Transverse colon (tissue), 3 donors: ENCODE results near the gene GPC5.

ENCODE experiments used
- EP300 ChIP-seq: sonication (generic); formaldehyde crosslinking; IDR thresholded peaks from one replicate; pipeline ENCODE4 v1.6.1; 2017; ENCODE audit warnings: antibody characterized with exemption, low read depth
- TF ChIP-seq, protein P1 (sequence below), 5 experiments: fragments of 200-600 bp in 3 of 5; fragments of 450-650 bp in 2 of 5; sonication (generic) in 3 of 5; IDR thresholded peaks; 1 replicate in 2 of 5; 2 replicates in 3 of 5; pipeline ENCODE4 v1.5.1; 2016 to 2017; ENCODE audit warnings: antibody characterized with exemption in 5 of 5, inconsistent platforms in 3 of 5, mild to moderate bottlenecking in 2 of 5, moderate library complexity in 1 of 5

GRCh38 chr13:91922969-91923592 is 524.7 kb downstream of the GPC5 start:
- TF ChIP-seq, protein P1, sequence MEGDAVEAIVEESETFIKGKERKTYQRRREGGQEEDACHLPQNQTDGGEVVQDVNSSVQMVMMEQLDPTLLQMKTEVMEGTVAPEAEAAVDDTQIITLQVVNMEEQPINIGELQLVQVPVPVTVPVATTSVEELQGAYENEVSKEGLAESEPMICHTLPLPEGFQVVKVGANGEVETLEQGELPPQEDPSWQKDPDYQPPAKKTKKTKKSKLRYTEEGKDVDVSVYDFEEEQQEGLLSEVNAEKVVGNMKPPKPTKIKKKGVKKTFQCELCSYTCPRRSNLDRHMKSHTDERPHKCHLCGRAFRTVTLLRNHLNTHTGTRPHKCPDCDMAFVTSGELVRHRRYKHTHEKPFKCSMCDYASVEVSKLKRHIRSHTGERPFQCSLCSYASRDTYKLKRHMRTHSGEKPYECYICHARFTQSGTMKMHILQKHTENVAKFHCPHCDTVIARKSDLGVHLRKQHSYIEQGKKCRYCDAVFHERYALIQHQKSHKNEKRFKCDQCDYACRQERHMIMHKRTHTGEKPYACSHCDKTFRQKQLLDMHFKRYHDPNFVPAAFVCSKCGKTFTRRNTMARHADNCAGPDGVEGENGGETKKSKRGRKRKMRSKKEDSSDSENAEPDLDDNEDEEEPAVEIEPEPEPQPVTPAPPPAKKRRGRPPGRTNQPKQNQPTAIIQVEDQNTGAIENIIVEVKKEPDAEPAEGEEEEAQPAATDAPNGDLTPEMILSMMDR (IDR thresholded peaks at IDR 0.05): no peak
- TF ChIP-seq EP300: no peak
